GM12875 (cell line): ENCODE measurements around the gene PRKAR1B.

Experiments used
- H3K4me3 ChIP-seq: one replicate; pipeline ENCODE4 v1.5.1; 2011; ENCODE audit warnings: low read depth, low read length, control low read depth
- CTCF ChIP-seq: IDR thresholded peaks from 2 replicates; pipeline ENCODE4 v1.5.1; 2011; ENCODE audit warnings: low read depth, mild to moderate bottlenecking, control low read depth, inconsistent platforms, low read length, moderate library complexity, borderline replicate concordance; ENCODE audit not compliant: insufficient read depth

Gene PRKAR1B

DNA sequence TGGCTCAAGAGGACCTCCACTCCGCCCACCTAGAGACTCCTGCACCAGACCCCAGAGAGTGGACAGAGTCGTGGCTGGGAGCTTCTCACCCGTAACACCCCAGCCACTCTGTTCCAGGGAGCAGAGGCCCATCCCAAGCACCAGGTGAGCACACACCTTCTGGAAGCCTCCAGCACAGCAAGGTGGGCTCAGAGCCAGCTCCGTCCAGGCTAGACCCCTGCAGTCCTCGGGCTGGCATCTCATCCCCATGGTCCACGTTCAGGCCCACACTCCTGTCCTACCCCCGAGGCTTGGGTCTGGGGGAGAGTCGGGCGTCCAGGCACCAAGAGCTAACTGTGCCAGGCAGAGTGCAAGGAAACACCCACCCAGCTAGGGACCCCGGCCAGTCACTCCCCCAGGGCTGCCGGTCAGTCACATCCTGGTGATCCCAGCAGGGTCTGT is 220.7 kb downstream of the PRKAR1B start:
- H3K4me3 ChIP-seq, result no peak overlapping the region
- no peak for TF ChIP-seq CTCF

DNA sequence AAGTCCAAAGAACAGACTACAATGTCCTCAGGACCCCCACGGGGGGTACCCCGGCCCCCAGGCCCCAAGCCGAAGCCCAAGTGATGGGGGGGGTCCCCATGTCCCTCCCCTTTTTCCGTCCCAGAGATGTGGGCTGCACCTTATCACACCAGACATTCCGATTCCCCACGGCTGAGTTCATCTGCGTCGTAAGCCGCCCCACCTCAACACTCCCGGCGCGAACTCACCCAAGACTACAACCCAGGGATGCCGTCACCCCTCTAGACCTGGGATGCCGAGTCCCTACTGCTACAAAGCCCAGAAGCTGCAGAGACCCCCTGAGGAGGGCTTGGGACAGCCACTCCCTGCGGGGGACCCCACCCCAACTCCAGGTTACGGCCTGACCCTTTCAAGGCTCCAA is 221.9 kb downstream of the PRKAR1B start:
- no peak overlapping the region for H3K4me3 ChIP-seq
- no peak for TF ChIP-seq CTCF

GRCh38 chr7:504221-505111 is 222.6 kb downstream of the PRKAR1B start:
- TF ChIP-seq CTCF, result no peak
- H3K4me3 ChIP-seq, result no peak overlapping the region

GRCh38 chr7:503575-504111 is 223.4 kb downstream of the PRKAR1B start:
- no peak overlapping the region for H3K4me3 ChIP-seq

DNA sequence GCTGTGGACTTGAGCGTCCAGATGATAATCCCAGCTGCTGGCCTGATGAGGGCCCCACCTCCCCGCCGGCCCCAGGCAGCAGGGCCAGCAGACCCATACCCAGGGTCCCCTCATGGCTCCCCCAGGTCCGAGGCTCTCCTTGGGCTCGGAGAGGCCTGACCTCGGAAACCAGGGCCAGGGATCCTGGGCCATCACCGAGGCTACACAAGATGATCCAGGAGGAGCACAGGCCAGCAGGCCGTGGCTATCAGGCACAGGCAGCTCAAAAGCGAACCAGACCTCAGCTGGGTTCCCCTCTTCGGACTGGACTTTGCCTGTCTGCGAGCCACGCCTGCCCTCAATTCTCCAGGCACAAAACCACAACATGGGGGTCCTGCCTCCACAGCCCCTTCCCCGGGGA is 224.8 kb downstream of the PRKAR1B start:
- H3K4me3 ChIP-seq, result no peak overlapping the region
- TF ChIP-seq CTCF, result no peak

More at GRCh38 chr7:503575-504111, 223.4 kb downstream of the PRKAR1B start:
- TF ChIP-seq CTCF, result no peak

DNA sequence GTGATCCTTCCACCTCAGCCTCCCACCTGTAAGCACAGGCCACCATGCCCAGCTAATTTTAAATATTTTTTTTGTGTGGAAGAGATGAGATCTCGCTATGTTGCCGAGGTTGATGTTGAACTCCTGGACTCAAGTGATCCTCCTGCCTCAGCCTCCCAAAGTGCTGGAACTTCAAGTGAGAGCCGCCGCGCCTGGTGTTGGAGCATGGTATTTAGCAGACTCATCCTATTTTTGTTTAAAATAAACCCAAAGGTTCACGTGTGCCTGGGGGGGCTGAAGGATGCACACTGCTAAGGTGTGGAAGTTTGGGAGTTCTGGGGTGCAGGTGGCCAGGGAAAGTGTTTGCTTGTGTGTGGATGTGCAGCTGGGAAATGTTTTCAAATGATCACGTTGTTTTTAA is 225.6 kb downstream of the PRKAR1B start:
- no peak overlapping the region for H3K4me3 ChIP-seq
- no peak for TF ChIP-seq CTCF
